Measurements from ENCODE around the gene SALL3.

Gene SALL3

GRCh38 chr18:79030680-79031079 is 51.1 kb downstream of the SALL3 start:
- 71% methylated on average over 6 of the region's 9 CpGs for WGBS
- no peak overlapping the region for H2BK12ac ChIP-seq (ENCODE audit: low read length in 2 of 2)
- H3K27ac ChIP-seq (ENCODE audit: low read length, poor library complexity, severe bottlenecking), result no peak overlapping the region
- no peak overlapping the region for H3K4me3 ChIP-seq (ENCODE audit: insufficient read depth in 1 of 2, low read depth in 1 of 2, low read length in 2 of 2)
- no peak overlapping the region for H3K4me2 ChIP-seq (ENCODE audit: low read length, poor library complexity, severe bottlenecking)
- peaks cover 1% of the 10 kb centered on the region for H3K4me1 ChIP-seq (ENCODE audit: control insufficient read depth, insufficient read depth, low read depth, low read length)
- no peak overlapping the region for H2AFZ ChIP-seq (ENCODE audit: low read depth, low read length)
- no peak overlapping the region for H2BK5ac ChIP-seq (ENCODE audit: low read depth, low read length, poor library complexity, severe bottlenecking)
- no peak overlapping the region for H3K18ac ChIP-seq (ENCODE audit: low read depth in 1 of 2, low read length in 2 of 2)
- no peak overlapping the region for H4K8ac ChIP-seq (ENCODE audit: low read length)
- H4K91ac ChIP-seq (ENCODE audit: low read length), result no peak overlapping the region
- no peaks in the 10 kb centered on the region for H3K27me3 ChIP-seq (ENCODE audit: control insufficient read depth in 1 of 2, insufficient read depth in 1 of 2, low read length in 2 of 2)
- no peak overlapping the region for H2BK120ac ChIP-seq (ENCODE audit: low read depth, low read length)
- no peak overlapping the region for H3K4ac ChIP-seq (ENCODE audit: low read depth in 1 of 2, low read length in 2 of 2)
- no peak overlapping the region for H2BK15ac ChIP-seq (ENCODE audit: low read depth, poor library complexity, severe bottlenecking)
- no peak overlapping the region for H2AK5ac ChIP-seq (ENCODE audit: low read length, severe bottlenecking)
- H3K79me1 ChIP-seq (replicated peaks; ENCODE audit: low read length, poor library complexity, severe bottlenecking), result no peaks in the 10 kb centered on the region
- H3K9ac ChIP-seq (ENCODE audit: low read length), result no peak overlapping the region
- H3K9me3 ChIP-seq (ENCODE audit: control insufficient read depth, low read length), result peaks cover 10% of the 10 kb centered on the region
- no peak overlapping the region for H3K23ac ChIP-seq (ENCODE audit: low read length in 2 of 2)
- no peak overlapping the region for H3K14ac ChIP-seq (ENCODE audit: low read length in 2 of 2)
- no peaks in the 10 kb centered on the region for H3K36me3 ChIP-seq (ENCODE audit: control insufficient read depth in 1 of 2, insufficient read depth in 2 of 2, low read depth in 1 of 2, low read length in 2 of 2)
- no peak for DNase-seq

GRCh38 chr18:79042276-79042675 is 62.7 kb downstream of the SALL3 start:
- no peak overlapping the region for H3K4me3 ChIP-seq (ENCODE audit: insufficient read depth in 1 of 2, low read depth in 1 of 2, low read length in 2 of 2)
- no peak overlapping the region for H4K8ac ChIP-seq (ENCODE audit: low read length)
- no peak overlapping the region for H2BK15ac ChIP-seq (ENCODE audit: low read depth, poor library complexity, severe bottlenecking)
- peaks cover 2% of the 10 kb centered on the region for H3K4me1 ChIP-seq (ENCODE audit: control insufficient read depth, insufficient read depth, low read depth, low read length)
- no peak overlapping the region for H2BK12ac ChIP-seq (ENCODE audit: low read length in 2 of 2)
- DNase-seq, result no peak
- H3K9me3 ChIP-seq (ENCODE audit: control insufficient read depth, low read length), result no peaks in the 10 kb centered on the region
- no peak overlapping the region for H2BK5ac ChIP-seq (ENCODE audit: low read depth, low read length, poor library complexity, severe bottlenecking)
- no peaks in the 10 kb centered on the region for H3K27me3 ChIP-seq (ENCODE audit: control insufficient read depth in 1 of 2, insufficient read depth in 1 of 2, low read length in 2 of 2)
- H3K27ac ChIP-seq (ENCODE audit: low read length, poor library complexity, severe bottlenecking), result no peak overlapping the region
- no peak overlapping the region for H3K4me2 ChIP-seq (ENCODE audit: low read length, poor library complexity, severe bottlenecking)
- H2AFZ ChIP-seq (ENCODE audit: low read depth, low read length), result no peak overlapping the region
- no peaks in the 10 kb centered on the region for H3K79me1 ChIP-seq (replicated peaks; ENCODE audit: low read length, poor library complexity, severe bottlenecking)
- H3K4ac ChIP-seq (ENCODE audit: low read depth in 1 of 2, low read length in 2 of 2), result no peak overlapping the region
- H2BK120ac ChIP-seq (ENCODE audit: low read depth, low read length), result no peak overlapping the region
- no peak overlapping the region for H3K23ac ChIP-seq (ENCODE audit: low read length in 2 of 2)
- H2AK5ac ChIP-seq (ENCODE audit: low read length, severe bottlenecking), result no peak overlapping the region
- no peak overlapping the region for H4K91ac ChIP-seq (ENCODE audit: low read length)
- H3K36me3 ChIP-seq (ENCODE audit: control insufficient read depth in 1 of 2, insufficient read depth in 2 of 2, low read depth in 1 of 2, low read length in 2 of 2), result no peaks in the 10 kb centered on the region
- no peak overlapping the region for H3K18ac ChIP-seq (ENCODE audit: low read depth in 1 of 2, low read length in 2 of 2)
- 87% methylated on average over 3 of the region's 5 CpGs for WGBS
- H3K9ac ChIP-seq (ENCODE audit: low read length), result no peak overlapping the region
- H3K14ac ChIP-seq (ENCODE audit: low read length in 2 of 2), result no peak overlapping the region

DNA sequence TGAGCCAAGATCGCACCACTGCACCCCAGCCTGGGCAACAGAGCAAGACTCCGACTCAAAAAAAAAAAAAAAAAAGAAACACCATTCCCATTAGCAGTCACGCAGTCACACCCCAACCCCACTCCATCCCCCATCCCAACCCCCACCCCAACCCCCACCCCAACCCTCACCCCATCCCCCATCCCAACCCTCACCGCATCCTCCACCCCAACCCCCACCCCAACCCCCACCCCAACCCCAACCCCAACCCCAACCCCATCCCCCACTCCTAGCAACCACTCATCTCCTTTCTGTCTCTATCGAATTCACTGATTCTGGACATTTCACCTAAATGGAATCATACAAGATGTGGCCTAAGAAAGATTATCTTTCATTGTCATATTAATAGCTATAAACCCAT is 63.7 kb downstream of the SALL3 start:
- Histone ChIP-seq H4K91ac (ENCODE audit: low read length) (no peak overlapping the region), H3K9ac (ENCODE audit: low read length) (no peak overlapping the region), H2BK120ac (ENCODE audit: low read depth, low read length) (no peak overlapping the region), H3K9me3 (ENCODE audit: control insufficient read depth, low read length) (no peaks in the 10 kb centered on the region), H3K27me3 (ENCODE audit: control insufficient read depth in 1 of 2, insufficient read depth in 1 of 2, low read length in 2 of 2) (no peaks in the 10 kb centered on the region), H2BK12ac (ENCODE audit: low read length in 2 of 2) (no peak overlapping the region), H3K79me1 (replicated peaks; ENCODE audit: low read length, poor library complexity, severe bottlenecking) (no peaks in the 10 kb centered on the region), H3K27ac (ENCODE audit: low read length, poor library complexity, severe bottlenecking) (no peak overlapping the region), H3K36me3 (ENCODE audit: control insufficient read depth in 1 of 2, insufficient read depth in 2 of 2, low read depth in 1 of 2, low read length in 2 of 2) (no peaks in the 10 kb centered on the region), H4K8ac (ENCODE audit: low read length) (no peak overlapping the region), H2AK5ac (ENCODE audit: low read length, severe bottlenecking) (no peak overlapping the region), H3K4me3 (ENCODE audit: insufficient read depth in 1 of 2, low read depth in 1 of 2, low read length in 2 of 2) (no peak overlapping the region), H3K4ac (ENCODE audit: low read depth in 1 of 2, low read length in 2 of 2) (no peak overlapping the region), H3K18ac (ENCODE audit: low read depth in 1 of 2, low read length in 2 of 2) (no peak overlapping the region), H2AFZ (ENCODE audit: low read depth, low read length) (no peak overlapping the region), H2BK5ac (ENCODE audit: low read depth, low read length, poor library complexity, severe bottlenecking) (no peak overlapping the region), H3K23ac (ENCODE audit: low read length in 2 of 2) (no peak overlapping the region), H3K4me1 (ENCODE audit: control insufficient read depth, insufficient read depth, low read depth, low read length) (peaks cover 2% of the 10 kb centered on the region), H2BK15ac (ENCODE audit: low read depth, poor library complexity, severe bottlenecking) (no peak overlapping the region), H3K14ac (ENCODE audit: low read length in 2 of 2) (no peak overlapping the region), H3K4me2 (ENCODE audit: low read length, poor library complexity, severe bottlenecking) (no peak overlapping the region)
- no CpG with 5 or more reads among the region's 5 CpGs for WGBS
- DNase-seq, result no peak

- DNase-seq, result no peak
- Histone ChIP-seq H3K79me1 (replicated peaks; ENCODE audit: low read length, poor library complexity, severe bottlenecking) (no peaks in the 10 kb centered on the region), H3K27me3 (ENCODE audit: control insufficient read depth in 1 of 2, insufficient read depth in 1 of 2, low read length in 2 of 2) (no peaks in the 10 kb centered on the region), H2AK5ac (ENCODE audit: low read length, severe bottlenecking) (no peak overlapping the region), H3K9me3 (ENCODE audit: control insufficient read depth, low read length) (no peaks in the 10 kb centered on the region), H2BK120ac (ENCODE audit: low read depth, low read length) (no peak overlapping the region), H3K36me3 (ENCODE audit: control insufficient read depth in 1 of 2, insufficient read depth in 2 of 2, low read depth in 1 of 2, low read length in 2 of 2) (no peaks in the 10 kb centered on the region), H4K91ac (ENCODE audit: low read length) (no peak overlapping the region), H2BK5ac (ENCODE audit: low read depth, low read length, poor library complexity, severe bottlenecking) (no peak overlapping the region), H4K8ac (ENCODE audit: low read length) (no peak overlapping the region), H3K18ac (ENCODE audit: low read depth in 1 of 2, low read length in 2 of 2) (no peak overlapping the region), H3K4me3 (ENCODE audit: insufficient read depth in 1 of 2, low read depth in 1 of 2, low read length in 2 of 2) (no peak overlapping the region), H3K9ac (ENCODE audit: low read length) (no peak overlapping the region), H3K14ac (ENCODE audit: low read length in 2 of 2) (no peak overlapping the region), H2AFZ (ENCODE audit: low read depth, low read length) (no peak overlapping the region), H3K27ac (ENCODE audit: low read length, poor library complexity, severe bottlenecking) (no peak overlapping the region), H3K4ac (ENCODE audit: low read depth in 1 of 2, low read length in 2 of 2) (no peak overlapping the region), H3K23ac (ENCODE audit: low read length in 2 of 2) (no peak overlapping the region), H2BK12ac (ENCODE audit: low read length in 2 of 2) (no peak overlapping the region), H3K4me1 (ENCODE audit: control insufficient read depth, insufficient read depth, low read depth, low read length) (peaks cover 2% of the 10 kb centered on the region), H3K4me2 (ENCODE audit: low read length, poor library complexity, severe bottlenecking) (no peak overlapping the region), H2BK15ac (ENCODE audit: low read depth, poor library complexity, severe bottlenecking) (no peak overlapping the region)
- 79% methylated on average over 14 of the region's 14 CpGs for WGBS
Observed at GRCh38 chr18:79046522-79046921, 66.9 kb downstream of the SALL3 start.

Data from mesenchymal stem cell (in vitro differentiated cells and primary cell).